B cell (primary cell): ENCODE results near the gene HFM1.

Experiments
- CTCF ChIP-seq: fragments of 200-600 bp; IDR thresholded peaks from one replicate; pipeline ENCODE4 v1.8.0; 2022; ENCODE audit warnings: antibody characterized with exemption, mild to moderate bottlenecking
- EZH2 ChIP-seq: IDR thresholded peaks from 2 replicates; pipeline ENCODE4 v1.6.1; 2012; ENCODE audit warnings: borderline replicate concordance, low read depth, mild to moderate bottlenecking, moderate library complexity, low read length; ENCODE audit not compliant: insufficient read depth, poor library complexity, severe bottlenecking

- no peak for TF ChIP-seq CTCF
- TF ChIP-seq EZH2 = no peak
Observed at GRCh38 chr1:91261655-91262054, 143.0 kb downstream of the HFM1 start.
